ENCODE measurements around the gene TWF1. TPM values are rescaled to one million over a fixed set of nuclear protein-coding genes. Genes with fewer than 3 reads are reported as not detected.

Gene TWF1
- total and polyA plus RNA-seq, 2 of the 8 experiments (the other 6 are each of a cell fraction or from before 2014, with no cell fraction given), result 7.6 to 27.9 TPM

GRCh38 chr12:43835656-43836474, 29.7 kb upstream of the TWF1 start, which contains the start of gene TMEM117 (continued):
- TF ChIP-seq MAFK (IDR thresholded peaks at IDR 0.05; ENCODE audit: low read depth, low read length) (no peak), SP4 (IDR thresholded peaks at IDR 0.05; ENCODE audit: low read length) (no peak), TBP (IDR thresholded peaks at IDR 0.05; ENCODE audit: low read depth, low read length) (no peak), SP2 (IDR thresholded peaks at IDR 0.05; ENCODE audit: low read length) (no peak), TCF12 (IDR thresholded peaks at IDR 0.05; ENCODE audit: low read depth, low read length) (no peak), EZH2 (IDR thresholded peaks at IDR 0.05; ENCODE audit: low read depth, low read length, severe bottlenecking) (peak; percentile 32), TEAD4 (IDR thresholded peaks at IDR 0.05; ENCODE audit: low read depth, low read length) (no peak), CEBPB (IDR thresholded peaks at IDR 0.05; ENCODE audit: low read depth, low read length) (no peak), POLR2A (IDR thresholded peaks at IDR 0.05; ENCODE audit: control extremely low read depth in 1 of 2, low read depth in 2 of 2, low read length in 2 of 2) (peak in 1 of 2 experiments; percentile 51; a peak in 1 of 3 replicates), EP300 (IDR thresholded peaks at IDR 0.05; ENCODE audit: borderline replicate concordance in 1 of 2, low read depth in 2 of 2, low read length in 2 of 2) (no peak), CHD1 (IDR thresholded peaks at IDR 0.05; ENCODE audit: low read depth, low read length) (no peak)
- TF ChIP-seq, protein P1, sequence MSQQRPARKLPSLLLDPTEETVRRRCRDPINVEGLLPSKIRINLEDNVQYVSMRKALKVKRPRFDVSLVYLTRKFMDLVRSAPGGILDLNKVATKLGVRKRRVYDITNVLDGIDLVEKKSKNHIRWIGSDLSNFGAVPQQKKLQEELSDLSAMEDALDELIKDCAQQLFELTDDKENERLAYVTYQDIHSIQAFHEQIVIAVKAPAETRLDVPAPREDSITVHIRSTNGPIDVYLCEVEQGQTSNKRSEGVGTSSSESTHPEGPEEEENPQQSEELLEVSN (IDR thresholded peaks at IDR 0.05), result peak; percentile 62; the same call in 1 of the 2 replicates

Measured in H1 (cell line).